GM12801 (cell line): ENCODE data around the gene PHYH.

Experiments used
- CTCF ChIP-seq: IDR thresholded peaks from one replicate; pipeline ENCODE4 v1.5.1; 2011; ENCODE audit warnings: control low read depth; ENCODE audit not compliant: insufficient read length; ENCODE audit errors: extremely low read depth

The PHYH gene

DNA sequence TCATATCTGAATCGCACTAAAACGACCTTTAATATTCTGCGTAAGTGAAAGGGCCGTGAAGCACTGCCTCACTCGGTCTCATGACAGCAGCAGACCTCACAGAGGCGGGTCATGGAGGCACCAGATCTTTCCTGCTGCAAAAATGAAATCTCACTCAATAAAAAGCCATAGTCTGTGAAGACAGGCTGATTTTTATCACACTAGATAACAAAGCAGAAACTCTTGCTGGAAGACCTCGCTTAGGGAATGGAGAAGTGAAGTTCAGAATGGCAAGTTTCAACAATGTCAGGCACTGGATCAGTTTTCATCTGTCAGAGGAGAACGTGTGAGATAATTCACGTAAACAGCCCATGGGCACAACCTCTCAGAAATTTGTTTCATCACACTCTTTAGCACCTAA, 40.2 kb upstream of the PHYH start:
- TF ChIP-seq CTCF: no peak

GRCh38 chr10:13338390-13339110, 38.7 kb upstream of the PHYH start:
- TF ChIP-seq CTCF: no peak

DNA sequence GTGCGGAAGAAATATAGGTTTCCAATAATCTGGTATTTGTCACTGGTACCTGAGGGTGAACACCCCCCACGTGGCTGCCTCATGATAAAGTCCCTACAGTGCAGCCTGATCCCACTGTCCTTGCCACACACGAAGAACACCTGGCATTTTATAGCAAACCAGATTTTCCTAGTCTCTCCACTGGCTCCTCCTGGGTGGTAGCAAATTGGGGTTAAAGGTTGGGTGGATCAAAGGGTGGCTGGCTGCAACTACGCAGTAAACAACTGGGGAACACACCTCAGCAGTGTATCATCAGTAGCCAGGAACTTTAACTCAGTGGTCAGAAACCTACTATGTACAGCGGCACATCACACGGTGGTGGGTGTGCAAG, 37.9 kb upstream of the PHYH start:
- TF ChIP-seq CTCF: no peak

DNA sequence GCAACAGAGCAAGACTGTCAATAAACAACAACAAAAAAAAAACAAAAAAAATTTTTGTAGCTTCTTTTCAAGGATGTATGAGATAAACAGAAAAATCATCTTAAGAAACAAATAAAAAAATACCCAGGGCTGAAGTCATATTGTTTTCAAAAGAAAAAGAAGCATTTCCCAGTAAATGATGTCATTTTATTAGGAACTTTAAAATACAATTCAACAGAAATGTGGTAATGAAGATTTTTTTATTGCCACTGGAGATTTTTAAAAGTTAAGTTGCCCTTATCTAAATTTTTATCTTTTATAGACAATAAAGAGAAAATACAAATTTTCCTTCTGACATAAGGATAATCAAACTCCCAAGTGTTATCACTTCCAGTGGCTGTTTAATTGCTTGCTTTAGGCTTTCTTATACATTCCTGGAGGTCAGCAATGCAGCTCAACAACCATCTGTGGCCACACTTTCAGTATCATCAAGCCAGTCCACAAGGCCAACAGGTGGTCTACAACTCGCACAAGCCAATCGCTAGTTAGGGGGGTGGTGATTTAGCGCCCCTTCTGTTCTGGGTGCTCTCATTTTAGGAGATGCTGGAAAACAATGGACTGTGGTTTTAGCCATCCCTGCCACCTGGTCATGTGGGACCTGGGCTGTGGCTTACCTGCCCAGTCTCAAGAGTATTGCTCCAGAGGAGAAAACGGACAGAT, 37.4 kb upstream of the PHYH start:
- TF ChIP-seq CTCF: no peak

DNA sequence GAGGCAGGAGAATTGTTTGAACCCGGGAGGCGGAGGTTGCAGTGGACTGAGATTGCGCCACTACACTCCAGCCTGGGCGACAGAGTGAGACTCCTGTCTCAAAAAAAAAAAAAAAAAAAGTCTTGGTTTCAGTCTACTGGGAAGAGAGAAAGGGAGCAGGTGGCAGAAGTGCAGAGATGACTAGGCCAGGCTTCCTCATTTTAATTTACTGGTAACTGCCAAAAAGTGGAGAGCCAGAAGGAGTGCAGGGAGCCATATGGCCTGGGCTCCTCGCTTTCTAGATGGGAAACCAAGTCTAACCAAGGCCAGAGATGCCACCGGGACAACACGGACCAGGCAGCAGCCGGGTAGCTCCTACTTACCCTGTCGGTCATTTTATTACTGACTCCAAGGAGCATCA, 36.0 kb upstream of the PHYH start:
- TF ChIP-seq CTCF: no peak

GRCh38 chr10:13334556-13334955, 34.7 kb upstream of the PHYH start:
- TF ChIP-seq CTCF: no peak

- TF ChIP-seq CTCF: no peak
Observed at GRCh38 chr10:13331646-13332045, 31.8 kb upstream of the PHYH start.
